NCI-H1436 treated with DMSO at 0.1 percent for 48 hours (cell line): ENCODE measurements around the gene GIMAP5.
"Not testable (repeated sequence)": the region's sequence is repeated elsewhere in the genome, so short reads cannot be mapped to it uniquely, and the experiment has no call there.

Source experiments
- DNase-seq: peaks from one replicate; lab custom pipeline; 2025; lab: John Stamatoyannopoulos, UW

The GIMAP5 gene

GRCh38 chr7:150774131-150774530 is 36.9 kb downstream of the GIMAP5 start:
- not testable (repeated sequence) for DNase-seq

GRCh38 chr7:150778014-150778737 is 41.0 kb downstream of the GIMAP5 start:
- DNase-seq = no peak

- peak; percentile 5 for DNase-seq
Measured at GRCh38 chr7:150778738-150779301, 41.6 kb downstream of the GIMAP5 start.

- no peak for DNase-seq
Measured at GRCh38 chr7:150780292-150780691, 43.1 kb downstream of the GIMAP5 start.

- DNase-seq = no peak
Measured at GRCh38 chr7:150781103-150781502, 43.9 kb downstream of the GIMAP5 start.

GRCh38 chr7:150781961-150782360 is 44.7 kb downstream of the GIMAP5 start:
- no peak for DNase-seq

GRCh38 chr7:150784120-150784736 is 47.0 kb downstream of the GIMAP5 start:
- DNase-seq = no peak

- DNase-seq = no peak
Measured at GRCh38 chr7:150784954-150785353, 47.7 kb downstream of the GIMAP5 start.

- DNase-seq = no peak
Measured at GRCh38 chr7:150787321-150788281, 50.4 kb downstream of the GIMAP5 start.

GRCh38 chr7:150788474-150789269 is 51.5 kb downstream of the GIMAP5 start:
- DNase-seq = no peak

GRCh38 chr7:150790416-150791075 is 53.3 kb downstream of the GIMAP5 start:
- DNase-seq = no peak

GRCh38 chr7:150791304-150791703 is 54.1 kb downstream of the GIMAP5 start:
- no peak for DNase-seq

- no peak for DNase-seq
Measured at GRCh38 chr7:150791746-150792452, 54.7 kb downstream of the GIMAP5 start.
